CD4-positive, alpha-beta T cell (primary cell): ENCODE measurements around the gene LANCL2. TPM values are rescaled to one million over a fixed set of nuclear protein-coding genes. Genes with fewer than 3 reads are reported as not detected.

Source experiments
- ATAC-seq: fragments of 200-7000 bp; cut with Tn5 transposase; one replicate; pipeline ENCODE4 v1.10.0; 2022; ENCODE audit warnings: mild to moderate bottlenecking; ENCODE audit not compliant: poor library complexity
- CTCF ChIA-PET: fragments of 350-600 bp; sonication (Branson Sonifier 250); formaldehyde crosslinking; loops from one replicate; lab custom pipeline; 2021; ENCODE audit warnings: antibody characterized with exemption, inconsistent platforms; lab: Charles Lee
- POLR2A ChIA-PET: fragments of 350-600 bp; sonication (Branson Sonifier 250); formaldehyde crosslinking; loops from one replicate; lab custom pipeline; 2021; ENCODE audit warnings: antibody characterized with exemption, inconsistent platforms; lab: Charles Lee
- DNase-seq, 14 experiments: peaks; one replicate each; pipeline ENCODE4 v3.0.0-alpha.2; 2013 to 2020; ENCODE audit warnings: mixed read lengths in 2 of 14
- H3K27ac ChIP-seq, 2 donors: one replicate each; pipeline versions ENCODE4 v1.5.1 to v1.7.0; 2013; ENCODE audit warnings: low read length in 2 of 2, low read depth in 1 of 2, mild to moderate bottlenecking in 1 of 2
- H3K27me3 ChIP-seq, 2 experiments: 1 replicate in 1 of 2; 2 replicates in 1 of 2; pipeline versions ENCODE4 v1.6.1 to v1.7.0; 2013; ENCODE audit warnings: low read length in 2 of 2, control low read depth in 1 of 2, mild to moderate bottlenecking in 1 of 2, moderate library complexity in 1 of 2; ENCODE audit not compliant: insufficient read depth in 2 of 2, control insufficient read depth in 1 of 2
- H3K36me3 ChIP-seq: one replicate; pipeline ENCODE4 v1.6.1; 2013; ENCODE audit warnings: low read length, control low read depth; ENCODE audit not compliant: insufficient read depth
- H3K4me1 ChIP-seq: one replicate; pipeline ENCODE4 v1.6.1; 2013; ENCODE audit warnings: low read length, control low read depth; ENCODE audit not compliant: insufficient read depth
- H3K4me3 ChIP-seq: one replicate; pipeline ENCODE4 v1.5.1; 2013; ENCODE audit warnings: mild to moderate bottlenecking, low read length, moderate library complexity
- H3K9me3 ChIP-seq, 2 experiments: 1 replicate in 1 of 2; 2 replicates in 1 of 2; pipeline versions ENCODE4 v1.6.1 to v1.7.0; 2013; ENCODE audit warnings: low read length in 2 of 2, mild to moderate bottlenecking in 2 of 2, control low read depth in 1 of 2, moderate library complexity in 1 of 2; ENCODE audit not compliant: control insufficient read depth in 1 of 2, insufficient read depth in 1 of 2
- H3K27ac Mint-ChIP-seq: one replicate; pipeline ENCODE4 v1.8.0; 2020; ENCODE audit warnings: mixed read lengths
- H3K27me3 Mint-ChIP-seq: one replicate; pipeline ENCODE4 v1.8.0; 2021; ENCODE audit warnings: mixed read lengths
- H3K36me3 Mint-ChIP-seq: one replicate; pipeline ENCODE4 v1.8.0; 2021; ENCODE audit warnings: low read depth, mixed read lengths
- H3K4me1 Mint-ChIP-seq: one replicate; pipeline ENCODE4 v1.8.0; 2021; ENCODE audit warnings: low read depth, mixed read lengths
- H3K4me3 Mint-ChIP-seq: one replicate; pipeline ENCODE4 v1.8.0; 2020; ENCODE audit warnings: mild to moderate bottlenecking, mixed read lengths
- H3K9me3 Mint-ChIP-seq: one replicate; pipeline ENCODE4 v1.8.0; 2020; ENCODE audit warnings: mixed read lengths
- CTCF ChIP-seq: fragments of 200-600 bp; IDR thresholded peaks from one replicate; pipeline ENCODE4 v1.8.0; 2022; ENCODE audit warnings: antibody characterized with exemption, mild to moderate bottlenecking
- intact Hi-C, 2 experiments: fragments of 100-400 bp; cut with DNase I in 1 of 2; cut with micrococcal nuclease in 1 of 2; formaldehyde crosslinking; loops; one replicate each; pipeline versions ENCODE4 v1.15.1 to v1.9.0; 2023 to 2025; cut with DNase I, micrococcal nuclease
- total RNA-seq, 174 experiments: library from RNA in 2 of 174; stranded (reverse) in 2 of 174; gene quantifications; one replicate each; pipeline ENCODE4 v1.2.3 and lab custom pipeline; 2021 to 2026

Gene LANCL2
- total RNA-seq, 2 experiments from 2014 or later = 7.1 to 9.0 TPM

- H3K9me3 ChIP-seq = no peaks in the 10 kb centered on the region
- peaks cover 12% of the 10 kb centered on the region for H3K36me3 ChIP-seq
- no peak overlapping the region for H3K27ac ChIP-seq
- Mint-ChIP-seq H3K9me3 (no peaks in the 10 kb centered on the region), H3K4me1 (no peaks in the 10 kb centered on the region), H3K4me3 (no peak overlapping the region), H3K36me3 (peaks cover 24% of the 10 kb centered on the region), H3K27me3 (no peaks in the 10 kb centered on the region), H3K27ac (no peak overlapping the region)
- intact Hi-C loops = no loop called here
- ATAC-seq (no peak), DNase-seq (no peak)
- no peaks in the 10 kb centered on the region for H3K27me3 ChIP-seq
- TF ChIP-seq CTCF = no peak
- no peaks in the 10 kb centered on the region for H3K4me1 ChIP-seq
- H3K4me3 ChIP-seq = no peak overlapping the region
- ChIA-PET POLR2A (no interaction called here), CTCF (interaction anchor here (2.1 kb wide), 1 partner anchor 10 kb away, joined by 5 read pairs; no protein-coding TSS in a partner anchor)
Observed at GRCh38 chr7:55425141-55425752, 60.1 kb downstream of the LANCL2 start.

GRCh38 chr7:55426676-55427075 is 61.5 kb downstream of the LANCL2 start:
- H3K27me3 Mint-ChIP-seq = no peaks in the 10 kb centered on the region
- no peaks in the 10 kb centered on the region for H3K4me1 Mint-ChIP-seq

GRCh38 chr7:55427342-55427741 is 62.2 kb downstream of the LANCL2 start:
- H3K36me3 ChIP-seq = peaks cover 12% of the 10 kb centered on the region
- DNase-seq (no peak), ATAC-seq (no peak)
- no peak overlapping the region for H3K27ac ChIP-seq
- no peaks in the 10 kb centered on the region for H3K27me3 Mint-ChIP-seq
- H3K4me3 Mint-ChIP-seq = no peak overlapping the region
- H3K9me3 ChIP-seq = no peaks in the 10 kb centered on the region
- no peak for TF ChIP-seq CTCF
- no peaks in the 10 kb centered on the region for H3K9me3 Mint-ChIP-seq
- H3K4me1 ChIP-seq = no peaks in the 10 kb centered on the region
- no peak overlapping the region for H3K27ac Mint-ChIP-seq
- ChIA-PET POLR2A (no interaction called here), CTCF (no interaction called here)
- peaks cover 22% of the 10 kb centered on the region for H3K36me3 Mint-ChIP-seq
- H3K4me1 Mint-ChIP-seq = no peaks in the 10 kb centered on the region
- H3K27me3 ChIP-seq = no peaks in the 10 kb centered on the region
- intact Hi-C loops = no loop called here
- no peak overlapping the region for H3K4me3 ChIP-seq

More at GRCh38 chr7:55426676-55427075, 61.5 kb downstream of the LANCL2 start:
- DNase-seq (no peak), ATAC-seq (no peak)
- TF ChIP-seq CTCF = no peak
- H3K36me3 ChIP-seq = peaks cover 12% of the 10 kb centered on the region
- H3K27ac ChIP-seq = no peak overlapping the region
- ChIA-PET CTCF (interaction anchor here (0.8 kb wide), 1 partner anchor 11 kb away, joined by 3 read pairs; no protein-coding TSS in a partner anchor), POLR2A (no interaction called here)
- no peaks in the 10 kb centered on the region for H3K27me3 ChIP-seq
- peaks cover 24% of the 10 kb centered on the region for H3K36me3 Mint-ChIP-seq
- no peak overlapping the region for H3K4me3 Mint-ChIP-seq
- intact Hi-C loops = no loop called here
- H3K4me1 ChIP-seq = no peaks in the 10 kb centered on the region
- H3K4me3 ChIP-seq = no peak overlapping the region
- no peaks in the 10 kb centered on the region for H3K9me3 Mint-ChIP-seq
- no peak overlapping the region for H3K27ac Mint-ChIP-seq
- no peaks in the 10 kb centered on the region for H3K9me3 ChIP-seq
